Lower leg skin (tissue), 3 donors: ENCODE measurements around the gene GOLPH3.
"Not testable (repeated sequence)": the region's sequence is repeated elsewhere in the genome, so short reads cannot be mapped to it uniquely, and the experiment has no call there.

Experiments
- CTCF ChIP-seq, 3 donors: fragments of 450-650 bp; IDR thresholded peaks; one replicate each; pipeline ENCODE4 v1.5.1; 2016; ENCODE audit warnings: antibody characterized with exemption in 3 of 3, mild to moderate bottlenecking in 3 of 3, moderate library complexity in 2 of 3
- POLR2A ChIP-seq, 2 donors: fragments of 450-650 bp; IDR thresholded peaks; one replicate each; pipeline ENCODE4 v1.6.1; 2016 to 2017; ENCODE audit warnings: antibody characterized with exemption in 2 of 2, mild to moderate bottlenecking in 1 of 2, moderate library complexity in 1 of 2

DNA sequence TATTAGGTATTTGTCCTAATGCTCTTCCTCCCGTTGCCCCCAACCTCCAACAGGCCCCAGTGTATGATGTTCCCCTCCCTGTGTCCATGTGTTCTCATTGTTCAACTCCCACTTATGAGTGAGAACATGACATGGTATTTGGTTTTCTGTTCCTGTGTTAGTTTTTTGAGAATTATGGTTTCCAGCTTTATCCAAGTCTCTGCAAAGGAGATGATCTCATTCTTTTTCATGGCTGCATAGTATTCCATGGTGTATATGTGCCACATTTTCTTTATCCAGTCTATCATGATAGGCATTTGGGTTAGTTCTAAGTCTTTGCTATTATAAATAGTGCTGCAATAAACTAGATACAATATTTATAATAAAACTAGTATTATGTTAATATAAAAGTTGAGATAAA, 40.2 kb upstream of the GOLPH3 start:
- not testable (repeated sequence) for TF ChIP-seq CTCF, POLR2A (IDR thresholded peaks at IDR 0.05)
